CD4-positive, alpha-beta T cell treated with Interleukin-4 for 1 hour (primary cell): ENCODE results near the gene KCNB1.

Experiments used
- DNase-seq, 2 donors: peaks; one replicate each; pipeline ENCODE4 v3.0.0-alpha.2; 2020 to 2022

KCNB1 gene

GRCh38 chr20:49466114-49466912, 16.2 kb downstream of the KCNB1 start:
- DNase-seq, result no peak

GRCh38 chr20:49464556-49464955, 17.9 kb downstream of the KCNB1 start:
- no peak for DNase-seq

- no peak for DNase-seq
Observed at GRCh38 chr20:49462626-49463025, 19.8 kb downstream of the KCNB1 start.

- no peak for DNase-seq
Observed at GRCh38 chr20:49461894-49462620, 20.4 kb downstream of the KCNB1 start.

- no peak for DNase-seq
Observed at GRCh38 chr20:49460916-49461315, 21.6 kb downstream of the KCNB1 start.

- no peak for DNase-seq
Observed at GRCh38 chr20:49460131-49460530, 22.3 kb downstream of the KCNB1 start.

GRCh38 chr20:49459684-49460083, 22.8 kb downstream of the KCNB1 start:
- no peak for DNase-seq

GRCh38 chr20:49457444-49457843, 25.0 kb downstream of the KCNB1 start:
- DNase-seq, result no peak

- DNase-seq, result no peak
Observed at GRCh38 chr20:49456646-49457045, 25.8 kb downstream of the KCNB1 start.

- no peak for DNase-seq
Observed at GRCh38 chr20:49455691-49456090, 26.8 kb downstream of the KCNB1 start.

GRCh38 chr20:49452011-49452482, 30.4 kb downstream of the KCNB1 start:
- DNase-seq, result no peak

GRCh38 chr20:49450281-49450721, 32.2 kb downstream of the KCNB1 start:
- DNase-seq, result no peak

GRCh38 chr20:49448917-49449316, 33.6 kb downstream of the KCNB1 start:
- DNase-seq, result no peak

GRCh38 chr20:49447946-49448809, 34.3 kb downstream of the KCNB1 start:
- DNase-seq, result no peak

- DNase-seq, result no peak
Observed at GRCh38 chr20:49447364-49447763, 35.1 kb downstream of the KCNB1 start.

GRCh38 chr20:49446808-49447207, 35.7 kb downstream of the KCNB1 start:
- DNase-seq, result no peak

GRCh38 chr20:49446080-49446479, 36.4 kb downstream of the KCNB1 start:
- no peak for DNase-seq

- DNase-seq, result no peak
Observed at GRCh38 chr20:49445176-49445575, 37.3 kb downstream of the KCNB1 start.

- DNase-seq, result no peak
Observed at GRCh38 chr20:49444553-49444990, 37.9 kb downstream of the KCNB1 start.

- no peak for DNase-seq
Observed at GRCh38 chr20:49437057-49437456, 45.4 kb downstream of the KCNB1 start.

GRCh38 chr20:49435639-49436038, 46.8 kb downstream of the KCNB1 start:
- DNase-seq, result no peak

- DNase-seq, result no peak
Observed at GRCh38 chr20:49433333-49433732, 49.1 kb downstream of the KCNB1 start.

GRCh38 chr20:49432550-49432949, 49.9 kb downstream of the KCNB1 start:
- DNase-seq, result no peak
